COLO668 (cell line): Measurements from ENCODE around the gene JCHAIN.
"Not testable (repeated sequence)": the region's sequence is repeated elsewhere in the genome, so short reads cannot be mapped to it uniquely, and the experiment has no call there.

Source experiments
- DNase-seq: peaks from one replicate; lab custom pipeline; 2025; ENCODE audit not compliant: unreplicated experiment; lab: John Stamatoyannopoulos, UW

Gene JCHAIN

DNA sequence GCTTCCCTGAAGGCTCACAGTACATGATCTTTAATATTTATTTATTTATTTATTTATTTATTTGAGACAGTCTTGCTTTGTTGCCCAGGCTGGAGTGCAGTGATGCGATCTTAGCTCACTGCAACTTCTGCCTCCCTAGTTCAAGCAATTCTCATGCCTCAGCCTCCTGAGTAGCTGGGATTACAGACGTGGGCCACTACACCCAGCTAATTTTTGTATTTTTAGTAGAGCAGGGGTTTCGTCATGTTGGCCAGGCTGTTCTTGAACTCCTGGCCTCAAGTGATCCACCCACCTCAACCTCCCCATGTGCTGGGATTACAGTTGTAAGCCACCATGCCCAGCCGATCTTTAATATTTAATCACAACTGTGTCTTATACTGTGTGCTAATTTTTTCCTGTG lies 15.6 kb downstream of the JCHAIN start:
- DNase-seq, result not testable (repeated sequence)

GRCh38 chr4:70640192-70640591 lies 26.1 kb downstream of the JCHAIN start:
- no peak for DNase-seq

GRCh38 chr4:70637239-70637913 lies 28.9 kb downstream of the JCHAIN start:
- DNase-seq, result no peak

DNA sequence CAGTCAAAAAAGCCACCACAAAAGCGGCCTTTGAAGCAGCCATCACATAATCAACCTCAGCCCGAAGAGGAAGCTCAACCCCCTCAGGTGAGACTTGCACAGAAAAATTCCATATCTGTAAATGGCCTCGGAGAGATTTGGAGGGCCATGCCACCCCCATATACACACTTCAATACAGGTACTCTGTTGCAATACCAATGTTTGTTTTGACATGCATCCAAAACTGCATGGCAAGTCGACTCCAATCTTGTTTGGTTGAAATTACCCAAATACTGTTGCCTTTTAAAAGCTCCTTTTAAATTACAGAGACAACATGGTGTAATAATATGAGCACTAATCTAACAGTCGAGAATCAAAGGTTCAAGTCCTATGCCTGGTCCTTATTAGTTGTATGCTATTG lies 31.8 kb downstream of the JCHAIN start:
- no peak for DNase-seq

DNA sequence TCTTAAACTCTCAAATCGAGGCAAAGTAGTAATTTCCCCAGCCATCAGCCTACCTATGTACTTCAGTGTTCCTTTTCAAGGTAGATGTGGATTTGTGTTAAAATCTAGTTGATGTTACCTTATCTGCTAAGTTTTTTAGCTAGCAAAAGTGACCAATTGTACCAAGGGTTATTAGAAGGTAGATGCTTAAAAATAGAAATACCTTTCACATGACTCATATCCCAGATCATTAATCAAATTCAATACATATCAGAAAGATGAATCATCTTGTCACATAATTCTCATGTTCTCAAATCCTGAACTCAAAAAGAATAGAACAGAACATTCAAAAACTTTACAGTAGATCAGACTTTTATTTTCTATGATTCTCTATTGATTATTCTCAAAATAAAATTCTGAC lies 34.3 kb downstream of the JCHAIN start:
- DNase-seq, result no peak

DNA sequence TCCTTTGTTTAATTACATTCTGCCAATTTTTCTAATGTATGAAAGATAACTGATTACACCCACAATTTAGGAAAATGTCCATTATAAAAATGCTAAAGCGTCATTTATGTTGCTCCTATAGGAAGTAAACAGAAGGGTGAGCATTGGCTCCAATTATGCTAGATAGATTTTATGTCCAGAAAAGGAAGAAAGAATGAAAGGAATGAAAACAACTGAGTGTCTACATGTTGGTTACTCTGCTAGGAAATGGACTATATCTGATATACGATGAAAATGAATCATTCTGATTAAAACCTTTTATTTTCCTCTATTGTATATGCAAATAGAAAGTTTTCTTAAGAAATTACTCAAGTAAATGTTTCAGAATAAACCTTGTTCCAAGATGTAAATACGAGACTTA lies 36.1 kb downstream of the JCHAIN start:
- DNase-seq, result no peak

DNA sequence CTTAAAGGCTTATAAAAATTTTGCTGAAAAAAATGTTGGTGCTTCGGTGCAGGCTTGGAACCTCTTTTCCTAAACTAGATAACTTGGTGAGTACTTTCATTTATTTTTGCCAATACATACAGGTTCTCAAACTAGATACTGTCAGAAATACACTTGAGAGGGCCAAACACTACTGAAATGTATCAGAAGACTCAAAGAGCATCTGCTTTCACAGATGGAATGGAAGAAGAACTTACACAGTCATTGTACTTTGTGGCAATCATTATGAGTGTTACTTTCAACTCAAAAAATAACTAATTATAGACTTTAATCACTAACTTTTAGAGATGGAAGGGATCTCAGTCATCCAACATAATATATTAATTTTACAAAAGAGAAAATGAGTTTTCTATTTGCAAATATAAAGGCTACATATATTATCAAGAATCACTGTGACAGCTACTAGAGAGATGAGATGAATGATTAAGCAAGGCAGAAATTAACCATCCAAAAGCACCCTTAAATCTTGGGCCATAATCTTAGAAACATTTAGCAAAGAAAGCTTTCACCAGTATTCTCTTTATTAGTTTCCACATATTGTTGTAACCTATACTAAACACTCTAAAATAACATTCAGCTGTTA lies 36.7 kb downstream of the JCHAIN start:
- no peak for DNase-seq

DNA sequence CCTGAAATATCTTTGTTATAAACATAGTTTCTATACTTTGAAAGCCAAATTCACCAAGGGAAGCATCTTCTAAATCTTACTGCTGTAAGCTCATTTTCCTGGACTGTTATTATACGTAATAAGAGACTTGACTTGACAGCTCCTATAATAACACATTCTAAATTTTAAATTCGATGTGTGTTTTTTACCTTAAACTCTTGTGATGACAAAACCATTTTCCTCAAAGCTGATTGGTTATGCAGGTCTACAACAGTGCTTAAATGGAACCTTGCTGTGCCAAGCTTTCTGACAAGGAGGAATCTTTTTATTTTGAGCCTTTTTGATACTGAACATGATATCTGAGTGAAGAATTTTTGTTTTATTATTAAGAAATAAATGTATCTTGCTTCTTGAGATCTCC lies 37.9 kb downstream of the JCHAIN start, which contains the start of gene ENAM:
Gene ENAM, plus strand, starts transcription at position 301 of the 400 bp plus-strand sequence. CDS start 757 bp downstream, outside the sequence.
- DNase-seq, result no peak

DNA sequence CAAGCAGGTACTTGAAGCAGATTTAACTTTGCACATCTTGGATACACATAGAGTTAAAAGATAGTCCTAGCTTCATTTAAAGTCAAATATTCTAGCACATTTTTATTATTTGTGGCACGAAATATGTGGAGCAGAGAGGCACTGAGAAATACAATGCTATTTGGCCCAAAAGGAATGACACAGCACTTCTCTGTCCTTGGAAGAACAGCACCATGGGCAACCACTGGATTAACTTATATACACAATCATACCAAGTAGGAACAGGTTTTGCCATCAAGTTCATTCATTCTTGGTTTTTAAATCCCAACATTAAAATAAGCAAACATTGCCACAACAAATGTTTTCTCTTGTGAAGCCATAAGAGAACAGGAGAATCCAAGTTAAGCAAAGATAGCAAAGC lies 38.7 kb downstream of the JCHAIN start:
- DNase-seq, result no peak

GRCh38 chr4:70624226-70624793 lies 42.0 kb downstream of the JCHAIN start:
- DNase-seq, result no peak

GRCh38 chr4:70623323-70623722 lies 43.0 kb downstream of the JCHAIN start:
- no peak for DNase-seq

- no peak for DNase-seq
These were observed 46.5 kb downstream of the JCHAIN start for GRCh38 chr4:70619778-70620177.

DNA sequence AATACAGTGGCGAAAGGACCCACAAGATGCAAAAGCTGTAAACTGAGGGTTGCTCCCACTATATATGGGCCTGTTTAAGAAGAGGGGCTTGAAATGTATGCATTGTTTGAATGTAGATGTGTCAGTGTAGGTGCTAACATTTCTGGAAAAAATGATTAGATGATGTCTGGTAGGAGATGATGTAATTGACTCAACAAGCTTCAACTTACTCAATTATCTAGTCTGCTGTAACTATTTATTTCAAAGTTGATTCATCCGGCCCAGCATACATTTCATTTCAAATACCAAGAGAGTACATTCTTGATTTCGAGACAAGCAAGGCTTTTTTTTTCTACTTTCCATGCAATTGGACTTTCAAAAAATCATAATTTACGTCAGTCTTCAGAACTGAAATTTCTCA lies 47.0 kb downstream of the JCHAIN start:
- DNase-seq, result no peak

- no peak for DNase-seq
These were observed 52.1 kb downstream of the JCHAIN start for GRCh38 chr4:70614184-70614555.

DNA sequence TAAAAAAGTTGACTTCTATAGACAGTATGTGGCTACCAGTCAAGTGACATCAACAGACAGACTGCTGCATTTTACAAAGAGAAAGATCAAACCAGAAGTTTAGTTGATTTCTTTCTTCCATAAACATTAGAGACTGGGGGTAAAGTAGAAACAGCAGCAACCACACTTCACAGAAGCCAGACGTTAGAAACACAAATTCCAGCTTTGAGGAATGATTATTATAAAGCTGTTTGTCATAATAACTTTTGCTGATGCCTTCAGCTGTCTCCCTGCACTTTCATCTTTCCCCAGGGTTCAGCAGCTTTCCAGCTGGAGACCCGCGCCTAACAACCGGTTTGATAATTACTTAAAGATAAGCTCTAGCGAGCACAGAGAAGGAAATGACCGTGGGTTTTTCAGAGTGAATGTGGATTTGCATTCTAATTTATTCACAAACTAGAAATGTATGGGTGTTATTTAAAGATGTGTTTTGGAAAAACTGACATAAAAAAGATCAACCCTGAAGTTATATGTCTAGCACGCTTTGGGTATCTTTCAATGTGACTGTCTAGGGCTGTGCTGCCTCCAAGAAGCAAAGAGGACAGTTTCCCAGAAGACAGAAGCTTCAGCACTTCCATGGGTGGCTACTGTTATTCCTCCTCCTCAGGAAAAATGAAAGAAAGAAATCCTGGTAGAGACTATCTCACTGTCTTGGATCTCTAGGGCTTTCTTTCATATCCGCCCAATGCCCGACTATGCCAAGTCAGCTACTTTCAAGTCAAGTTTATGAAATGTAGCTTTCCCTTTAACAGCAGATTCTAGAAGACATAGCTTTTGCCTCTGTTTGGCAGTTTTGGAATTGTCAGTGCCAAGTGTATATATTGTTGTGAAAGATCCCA lies 52.8 kb downstream of the JCHAIN start:
- DNase-seq, result no peak

DNA sequence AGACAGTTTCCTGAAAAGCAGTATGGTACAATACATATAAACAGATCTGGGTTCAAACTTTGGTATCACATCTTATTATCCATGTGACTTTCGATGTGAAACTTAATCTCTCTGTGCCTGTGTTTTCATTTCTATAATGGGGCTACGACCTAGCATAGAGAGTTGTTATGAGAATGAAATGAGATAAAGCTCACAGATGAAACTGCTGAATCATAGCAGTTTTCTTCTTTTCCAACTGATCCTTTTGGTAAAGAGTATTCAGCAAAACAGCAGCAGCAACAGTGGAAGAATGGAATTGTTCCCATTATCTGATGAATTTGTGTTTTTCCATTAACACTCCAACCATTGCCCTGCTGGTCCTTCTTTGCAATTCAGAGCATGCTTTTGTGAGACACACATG lies 58.0 kb downstream of the JCHAIN start:
- DNase-seq, result no peak

- DNase-seq, result no peak
These were observed 58.9 kb downstream of the JCHAIN start for GRCh38 chr4:70607334-70607853.

DNA sequence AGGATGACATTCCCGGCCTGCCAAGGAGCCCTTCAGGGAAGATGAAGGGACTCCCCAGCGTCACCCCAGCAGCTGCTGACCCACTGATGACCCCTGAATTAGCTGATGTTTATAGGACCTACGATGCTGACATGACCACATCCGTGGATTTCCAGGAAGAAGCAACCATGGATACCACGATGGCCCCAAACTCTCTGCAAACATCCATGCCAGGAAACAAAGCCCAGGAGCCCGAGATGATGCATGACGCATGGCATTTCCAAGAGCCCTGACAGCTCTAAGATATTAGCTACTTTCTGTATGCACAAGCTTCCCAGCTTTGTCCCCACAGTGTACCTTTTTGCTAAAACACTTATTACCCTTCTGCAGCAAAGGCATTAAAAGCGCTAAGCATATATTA lies 59.8 kb downstream of the JCHAIN start:
- no peak for DNase-seq
